ENCODE results near the gene RELA.

RELA gene

DNA sequence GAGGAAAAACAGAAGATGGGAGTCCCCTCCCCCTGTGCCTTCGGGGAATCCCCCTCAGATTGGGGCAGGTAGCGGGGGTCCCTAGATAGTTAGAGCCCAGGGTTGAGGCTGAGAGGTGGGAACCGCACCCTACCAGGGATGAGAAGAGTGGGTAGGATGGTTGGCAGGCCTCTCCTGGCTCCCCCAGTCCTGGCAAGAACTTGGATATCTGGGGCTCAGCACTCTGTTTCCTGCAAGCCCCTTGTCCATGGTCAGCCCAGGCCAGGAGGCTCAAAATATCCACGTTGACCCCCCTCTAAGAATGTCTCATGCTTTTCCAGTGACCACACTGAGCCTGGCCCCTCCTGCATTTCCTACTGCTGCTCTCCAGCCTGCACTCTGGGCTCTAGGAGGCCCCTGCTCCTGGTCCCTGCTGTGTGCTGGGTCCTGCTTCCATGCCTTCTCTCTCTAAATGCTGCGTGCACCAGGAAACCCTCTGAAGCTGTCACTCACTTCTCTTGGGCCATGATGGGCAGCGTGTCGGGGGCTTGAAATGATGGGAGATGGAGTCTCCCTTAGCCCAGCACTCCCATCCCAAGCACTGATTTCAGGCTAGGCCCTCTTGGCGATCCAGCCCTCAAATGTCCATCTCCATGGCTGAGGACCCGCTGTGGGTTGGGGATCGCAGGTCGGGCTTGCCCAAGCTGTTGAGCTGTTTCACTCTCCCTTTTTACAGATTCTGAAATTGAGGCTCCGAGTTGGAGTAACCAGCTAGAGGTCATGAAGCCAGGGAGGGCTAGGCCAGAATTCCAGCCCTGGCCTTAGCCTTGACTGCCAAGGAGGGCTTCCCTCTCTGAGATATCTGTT lies 50.7 kb downstream of the RELA start:
- DNase-seq (ENCODE audit: low read depth): no peak

- peak; percentile 79 for DNase-seq (ENCODE audit: low read depth)
Observed at GRCh38 chr11:65611028-65611757, 51.5 kb downstream of the RELA start.

DNA sequence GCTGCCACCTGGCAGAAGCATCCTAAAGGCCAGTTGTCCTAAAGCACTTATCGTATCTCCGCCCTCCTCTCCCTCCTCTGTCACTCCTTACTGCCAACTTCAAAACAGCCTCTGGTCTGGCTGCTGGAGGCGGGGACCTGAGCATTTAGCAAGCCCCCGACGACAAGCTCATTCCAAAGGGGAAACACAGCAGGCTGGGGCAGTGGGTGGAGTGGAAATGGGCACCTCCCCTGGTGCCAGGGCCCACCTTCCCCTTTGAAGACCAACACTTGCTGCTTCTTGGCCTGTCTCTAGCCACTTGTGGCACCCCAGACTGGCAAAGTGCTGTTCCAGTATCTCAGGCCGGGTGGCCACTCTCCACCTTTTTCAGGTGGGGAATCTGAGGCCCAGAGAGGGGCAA lies 52.3 kb downstream of the RELA start:
- DNase-seq (ENCODE audit: low read depth): no peak

DNA sequence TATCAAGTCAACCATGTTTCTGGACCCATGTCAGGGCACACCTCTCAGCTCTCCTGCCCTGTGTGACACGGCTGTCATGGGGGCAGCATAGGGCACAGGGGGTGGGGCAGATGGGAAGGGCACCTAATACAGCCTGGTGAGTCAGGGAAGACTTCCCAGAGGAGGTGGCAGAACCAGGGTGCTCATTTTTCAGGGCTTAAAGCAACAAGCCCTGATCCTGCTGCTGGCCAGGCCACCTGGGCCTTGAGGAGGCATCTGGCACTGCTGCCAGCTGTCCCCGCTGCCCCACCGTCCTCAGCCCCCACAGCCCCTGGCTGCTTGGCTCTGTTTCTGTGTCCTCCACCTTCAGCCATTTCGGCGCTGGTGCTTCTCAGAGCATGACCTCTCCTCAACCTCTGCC lies 53.1 kb downstream of the RELA start:
- no peak for DNase-seq (ENCODE audit: low read depth)

GRCh38 chr11:65609229-65609628 lies 53.5 kb downstream of the RELA start:
- DNase-seq (ENCODE audit: low read depth): no peak

- DNase-seq (ENCODE audit: low read depth): no peak
Observed at GRCh38 chr11:65607614-65608426, 54.9 kb downstream of the RELA start.

GRCh38 chr11:65606876-65607613 lies 55.7 kb downstream of the RELA start:
- DNase-seq (ENCODE audit: low read depth): no peak

- no peak for DNase-seq (ENCODE audit: low read depth)
Observed at GRCh38 chr11:65604258-65604657, 58.5 kb downstream of the RELA start.
